K562 (cell line): ENCODE measurements around the gene NMT1. TPM values are rescaled to one million over a fixed set of nuclear protein-coding genes. Genes with fewer than 3 reads are reported as not detected.
A peak's percentile ranks its signal among the peaks of the same experiment; 100 is the strongest.

Experiments used
- CTCFL ChIP-seq: IDR thresholded peaks from 2 replicates; pipeline ENCODE4 v1.6.1; 2011; ENCODE audit warnings: borderline replicate concordance, low read depth, mild to moderate bottlenecking, moderate library complexity, low read length; ENCODE audit not compliant: insufficient read depth, poor library complexity, severe bottlenecking
- DACH1 ChIP-seq: fragments of 450-650 bp; IDR thresholded peaks from 2 replicates; pipeline ENCODE4 v1.6.1; 2018; ENCODE audit not compliant: partially characterized antibody
- EGR1 ChIP-seq: fragments of 450-650 bp; conservative IDR thresholded peaks from 2 replicates; pipeline ENCODE4 v1.6.1; 2017; ENCODE audit warnings: mild to moderate bottlenecking
- ESRRB ChIP-seq: fragments of 250-450 bp; sonication (Bioruptor Pico); IDR thresholded peaks from 2 replicates; pipeline ENCODE4 v1.5.0; 2020; ENCODE audit warnings: mild to moderate bottlenecking, moderate library complexity, borderline replicate concordance
- FOXJ2 ChIP-seq: fragments of 200-800 bp; sonication (Bioruptor generic); IDR thresholded peaks from 2 replicates; pipeline ENCODE4 v1.6.1; 2016; ENCODE audit warnings: missing genetic modification characterization, missing compliant biosample characterization
- HDAC2 ChIP-seq: fragments of 450-650 bp; IDR thresholded peaks from 2 replicates; pipeline ENCODE4 v1.6.1; 2016; ENCODE audit warnings: mild to moderate bottlenecking
- MAFF ChIP-seq: IDR thresholded peaks from 2 replicates; pipeline ENCODE4 v1.6.1; 2012; ENCODE audit warnings: low read length, improper control_type of control experiment
- MYBL2 ChIP-seq, 2 experiments: fragments of 450-650 bp in 1 of 2; sonication (generic) in 1 of 2; formaldehyde crosslinking in 1 of 2; IDR thresholded peaks; 2 replicates each; pipeline versions ENCODE4 v1.6.1 to v1.8.1; 2017 to 2022; ENCODE audit warnings: borderline replicate concordance in 1 of 2, inconsistent platforms in 1 of 2, low read depth in 1 of 2, mild to moderate bottlenecking in 1 of 2, missing genetic modification reagents in 1 of 2, moderate library complexity in 1 of 2
- SAP30 ChIP-seq: fragments of 200-600 bp; sonication (generic); IDR thresholded peaks from 2 replicates; pipeline ENCODE4 v1.6.1; 2012; ENCODE audit warnings: borderline replicate concordance, low read depth, mild to moderate bottlenecking, moderate library complexity, low read length, control low read depth, inconsistent platforms; ENCODE audit not compliant: insufficient read depth, poor library complexity, severe bottlenecking
- SP1 ChIP-seq: sonication (generic); formaldehyde crosslinking; IDR thresholded peaks from 2 replicates; pipeline ENCODE4 v1.8.1; 2022; ENCODE audit warnings: mild to moderate bottlenecking, missing genetic modification reagents
- TFE3 ChIP-seq: fragments of 450-650 bp; formaldehyde crosslinking; IDR thresholded peaks from 2 replicates; pipeline ENCODE4 v1.4.0; 2020; ENCODE audit warnings: mild to moderate bottlenecking, mixed read lengths
- TRIM28 ChIP-seq: fragments of 450-650 bp; IDR thresholded peaks from 2 replicates; pipeline ENCODE4 v1.6.1; 2017
- USF1 ChIP-seq: sonication (generic); formaldehyde crosslinking; IDR thresholded peaks from 2 replicates; pipeline ENCODE4 v1.9.0; 2022; ENCODE audit warnings: mild to moderate bottlenecking, missing genetic modification reagents
- ZNF174 ChIP-seq: fragments of 250-450 bp; sonication (Bioruptor Pico); IDR thresholded peaks from 2 replicates; pipeline ENCODE4 v1.4.0; 2020; ENCODE audit warnings: mild to moderate bottlenecking
- ZNF263 ChIP-seq: sonication (generic); formaldehyde crosslinking; IDR thresholded peaks from 2 replicates; pipeline ENCODE4 v1.8.0; 2022; ENCODE audit warnings: mild to moderate bottlenecking, missing genetic modification reagents, borderline replicate concordance
- ZNF274 ChIP-seq: IDR thresholded peaks from 2 replicates; pipeline ENCODE4 v1.6.1; 2011; ENCODE audit warnings: low read depth, mild to moderate bottlenecking, low read length, moderate library complexity, borderline replicate concordance
- ZNF644 ChIP-seq: fragments of 200-800 bp; sonication (Bioruptor generic); IDR thresholded peaks from 2 replicates; pipeline ENCODE4 v1.6.1; 2016; ENCODE audit warnings: low read depth, missing genetic modification characterization, missing compliant biosample characterization
- ZSCAN32 ChIP-seq: fragments of 450-650 bp; formaldehyde crosslinking; IDR thresholded peaks from 2 replicates; pipeline ENCODE4 v1.4.0; 2020; ENCODE audit warnings: mild to moderate bottlenecking, moderate library complexity
- polyA plus RNA-seq, 8 experiments: library from polyadenylated mRNA; depleted of rRNA in 4 of 8; stranded (reverse) in 5 of 8; unstranded in 3 of 8; fragments of >200 nt; fragmentation: Nextera tagmentation in 2 of 8; fragmentation: Illumina TruSeq in 1 of 8; extraction: Ambion mirVana in 2 of 8; extraction: Trizol in 1 of 8; gene quantifications; 2 replicates each; pipeline versions ENCODE4 v1.2.1 to v1.2.3, GENCODE V29; 2011 to 2014; ENCODE audit warnings: inconsistent platforms in 1 of 8, missing spikeins in 1 of 8
- total RNA-seq, 7 experiments: library from RNA; depleted of rRNA in 6 of 7; stranded (reverse); fragments of >200 nt in 6 of 7; fragmentation: Illumina TruSeq in 2 of 7; extraction: Trizol in 2 of 7; gene quantifications; 2 replicates each; pipeline versions ENCODE4 v1.2.1 to v1.2.3, GENCODE V29; 2011 to 2021; ENCODE audit warnings: low replicate concordance in 1 of 7
- TF ChIP-seq, protein P1 (sequence below), 2 experiments: fragments of 450-650 bp; IDR thresholded peaks; 2 replicates each; pipeline ENCODE4 v1.6.1; 2018; ENCODE audit warnings: mild to moderate bottlenecking in 2 of 2, low read depth in 1 of 2; ENCODE audit not compliant: partially characterized antibody in 2 of 2

Gene NMT1
- total and polyA plus RNA-seq, 9 of the 15 experiments (the other 6 are each of a cell fraction or from before 2014, with no cell fraction given): 86.7 to 569 (median 213) TPM

DNA sequence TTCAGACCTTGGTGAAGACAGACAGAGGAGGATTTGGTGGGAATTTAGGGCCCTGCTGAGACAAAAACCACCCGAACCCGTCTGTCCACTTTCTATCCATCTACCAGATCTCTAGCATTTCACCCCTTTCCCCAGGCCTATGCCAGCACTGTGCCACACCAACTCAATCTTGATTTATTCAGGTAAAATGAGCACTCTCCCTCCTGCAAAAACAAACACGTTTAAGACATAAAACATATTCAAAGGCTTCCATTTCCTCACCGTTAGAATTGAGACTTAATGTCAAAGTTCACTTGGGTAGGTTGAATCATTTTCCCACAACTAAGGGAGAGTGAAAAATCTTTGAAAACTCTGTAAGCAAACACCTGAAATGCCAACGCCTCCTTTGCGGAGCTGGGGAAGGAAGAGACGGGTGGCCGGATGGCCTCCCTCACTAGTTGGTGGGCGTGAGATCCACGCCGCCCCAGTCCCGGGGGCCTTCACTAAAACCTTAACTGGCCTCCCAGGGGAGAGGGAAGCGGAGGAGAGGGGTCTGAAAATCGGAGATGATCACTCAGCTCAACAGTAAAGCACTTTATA, 10.5 kb upstream of the NMT1 start (continued):
- no peak for TF ChIP-seq TFE3
- no peak for TF ChIP-seq ZNF174 (CRISPR knock-in tag)
- no peak for TF ChIP-seq FOXJ2
- no peak for TF ChIP-seq MYBL2 (IDR thresholded peaks at IDR 0.05; ENCODE audit: low read depth)
- no peak for TF ChIP-seq MYBL2 (CRISPR knock-in tag; IDR thresholded peaks at IDR 0.05; ENCODE audit: borderline replicate concordance)
- no peak for TF ChIP-seq ZSCAN32 (CRISPR knock-in tag)
- peak; percentile 11; the same call in 1 of the 2 replicates for TF ChIP-seq SP1
- TF ChIP-seq SAP30: peak; percentile 10
- TF ChIP-seq USF1: no peak
- no peak for TF ChIP-seq ZNF263 (CRISPR knock-in tag)
- TF ChIP-seq HDAC2: 0 out of 2 replicates have a peak, but pooled peaks have one; percentile 40
- no peak for TF ChIP-seq ESRRB (CRISPR knock-in tag)
- no peak for TF ChIP-seq DACH1
- no peak for TF ChIP-seq MAFF
- TF ChIP-seq ZNF274: no peak
- no peak for TF ChIP-seq TRIM28
- no peak for TF ChIP-seq ZNF644
- peak; percentile 33; the same call in 1 of the 2 replicates for TF ChIP-seq EGR1
- no peak for TF ChIP-seq CTCFL
- TF ChIP-seq, protein P1, sequence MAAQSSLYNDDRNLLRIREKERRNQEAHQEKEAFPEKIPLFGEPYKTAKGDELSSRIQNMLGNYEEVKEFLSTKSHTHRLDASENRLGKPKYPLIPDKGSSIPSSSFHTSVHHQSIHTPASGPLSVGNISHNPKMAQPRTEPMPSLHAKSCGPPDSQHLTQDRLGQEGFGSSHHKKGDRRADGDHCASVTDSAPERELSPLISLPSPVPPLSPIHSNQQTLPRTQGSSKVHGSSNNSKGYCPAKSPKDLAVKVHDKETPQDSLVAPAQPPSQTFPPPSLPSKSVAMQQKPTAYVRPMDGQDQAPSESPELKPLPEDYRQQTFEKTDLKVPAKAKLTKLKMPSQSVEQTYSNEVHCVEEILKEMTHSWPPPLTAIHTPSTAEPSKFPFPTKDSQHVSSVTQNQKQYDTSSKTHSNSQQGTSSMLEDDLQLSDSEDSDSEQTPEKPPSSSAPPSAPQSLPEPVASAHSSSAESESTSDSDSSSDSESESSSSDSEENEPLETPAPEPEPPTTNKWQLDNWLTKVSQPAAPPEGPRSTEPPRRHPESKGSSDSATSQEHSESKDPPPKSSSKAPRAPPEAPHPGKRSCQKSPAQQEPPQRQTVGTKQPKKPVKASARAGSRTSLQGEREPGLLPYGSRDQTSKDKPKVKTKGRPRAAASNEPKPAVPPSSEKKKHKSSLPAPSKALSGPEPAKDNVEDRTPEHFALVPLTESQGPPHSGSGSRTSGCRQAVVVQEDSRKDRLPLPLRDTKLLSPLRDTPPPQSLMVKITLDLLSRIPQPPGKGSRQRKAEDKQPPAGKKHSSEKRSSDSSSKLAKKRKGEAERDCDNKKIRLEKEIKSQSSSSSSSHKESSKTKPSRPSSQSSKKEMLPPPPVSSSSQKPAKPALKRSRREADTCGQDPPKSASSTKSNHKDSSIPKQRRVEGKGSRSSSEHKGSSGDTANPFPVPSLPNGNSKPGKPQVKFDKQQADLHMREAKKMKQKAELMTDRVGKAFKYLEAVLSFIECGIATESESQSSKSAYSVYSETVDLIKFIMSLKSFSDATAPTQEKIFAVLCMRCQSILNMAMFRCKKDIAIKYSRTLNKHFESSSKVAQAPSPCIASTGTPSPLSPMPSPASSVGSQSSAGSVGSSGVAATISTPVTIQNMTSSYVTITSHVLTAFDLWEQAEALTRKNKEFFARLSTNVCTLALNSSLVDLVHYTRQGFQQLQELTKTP (IDR thresholded peaks at IDR 0.05; ENCODE audit: low read depth in 1 of 2, partially characterized antibody in 2 of 2): peak in 1 of 2 experiments; percentile 27
